PFSK-1 (cell line): ENCODE results near the gene EMILIN1.

Source experiments
- POLR2AphosphoS5 ChIP-seq: IDR thresholded peaks from 2 replicates; pipeline ENCODE4 v1.6.1; 2012; ENCODE audit warnings: low read depth, mild to moderate bottlenecking, control low read depth, low read length, moderate library complexity
- SIN3A ChIP-seq: IDR thresholded peaks from 2 replicates; pipeline ENCODE4 v1.6.1; 2012; ENCODE audit warnings: mild to moderate bottlenecking, low read length, moderate library complexity, borderline replicate concordance; ENCODE audit not compliant: insufficient read depth
- TAF1 ChIP-seq: IDR thresholded peaks from 2 replicates; pipeline ENCODE4 v1.6.1; 2012; ENCODE audit warnings: low read length, control low read depth, borderline replicate concordance; ENCODE audit not compliant: insufficient read depth
- TF ChIP-seq, protein P1 (sequence below), 2 experiments: IDR thresholded peaks; 2 replicates each; pipeline versions ENCODE4 v1.6.1 to v1.8.0; 2011 to 2012; ENCODE audit warnings: low read depth in 2 of 2, low read length in 2 of 2, control low read depth in 1 of 2, inconsistent platforms in 1 of 2, mild to moderate bottlenecking in 1 of 2, moderate library complexity in 1 of 2; ENCODE audit not compliant: insufficient read depth in 1 of 2

DNA sequence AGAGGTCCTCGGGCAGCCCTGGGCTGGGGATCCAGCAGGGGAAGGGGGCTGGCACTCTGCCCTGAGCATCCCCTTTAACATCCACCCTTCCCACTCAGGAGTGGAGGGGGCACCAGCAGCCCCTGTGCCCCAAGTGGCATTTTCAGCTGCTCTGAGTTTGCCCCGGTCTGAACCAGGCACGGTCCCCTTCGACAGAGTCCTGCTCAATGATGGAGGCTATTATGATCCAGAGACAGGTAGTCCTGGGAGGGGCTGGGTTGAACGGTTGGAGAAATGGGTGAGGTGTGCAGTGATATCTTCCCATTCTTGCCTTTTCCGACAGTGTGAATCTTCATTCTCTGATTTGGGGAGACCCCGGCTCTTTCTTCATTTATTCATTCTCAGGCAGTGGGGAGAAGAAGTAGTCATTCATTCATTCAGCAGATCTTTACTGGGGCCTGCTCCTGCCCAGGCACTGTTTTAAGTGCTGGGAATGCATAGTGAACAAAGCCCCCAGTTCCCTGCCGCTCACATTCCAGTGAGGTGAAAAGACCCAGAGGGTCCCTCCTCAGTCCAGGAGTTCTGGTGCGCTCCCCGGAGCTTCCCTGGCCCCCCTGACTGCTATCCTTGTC lies 6.8 kb downstream of the EMILIN1 start:
- TF ChIP-seq TAF1 (no peak), POLR2AphosphoS5 (no peak), SIN3A (no peak)
- TF ChIP-seq, protein P1, sequence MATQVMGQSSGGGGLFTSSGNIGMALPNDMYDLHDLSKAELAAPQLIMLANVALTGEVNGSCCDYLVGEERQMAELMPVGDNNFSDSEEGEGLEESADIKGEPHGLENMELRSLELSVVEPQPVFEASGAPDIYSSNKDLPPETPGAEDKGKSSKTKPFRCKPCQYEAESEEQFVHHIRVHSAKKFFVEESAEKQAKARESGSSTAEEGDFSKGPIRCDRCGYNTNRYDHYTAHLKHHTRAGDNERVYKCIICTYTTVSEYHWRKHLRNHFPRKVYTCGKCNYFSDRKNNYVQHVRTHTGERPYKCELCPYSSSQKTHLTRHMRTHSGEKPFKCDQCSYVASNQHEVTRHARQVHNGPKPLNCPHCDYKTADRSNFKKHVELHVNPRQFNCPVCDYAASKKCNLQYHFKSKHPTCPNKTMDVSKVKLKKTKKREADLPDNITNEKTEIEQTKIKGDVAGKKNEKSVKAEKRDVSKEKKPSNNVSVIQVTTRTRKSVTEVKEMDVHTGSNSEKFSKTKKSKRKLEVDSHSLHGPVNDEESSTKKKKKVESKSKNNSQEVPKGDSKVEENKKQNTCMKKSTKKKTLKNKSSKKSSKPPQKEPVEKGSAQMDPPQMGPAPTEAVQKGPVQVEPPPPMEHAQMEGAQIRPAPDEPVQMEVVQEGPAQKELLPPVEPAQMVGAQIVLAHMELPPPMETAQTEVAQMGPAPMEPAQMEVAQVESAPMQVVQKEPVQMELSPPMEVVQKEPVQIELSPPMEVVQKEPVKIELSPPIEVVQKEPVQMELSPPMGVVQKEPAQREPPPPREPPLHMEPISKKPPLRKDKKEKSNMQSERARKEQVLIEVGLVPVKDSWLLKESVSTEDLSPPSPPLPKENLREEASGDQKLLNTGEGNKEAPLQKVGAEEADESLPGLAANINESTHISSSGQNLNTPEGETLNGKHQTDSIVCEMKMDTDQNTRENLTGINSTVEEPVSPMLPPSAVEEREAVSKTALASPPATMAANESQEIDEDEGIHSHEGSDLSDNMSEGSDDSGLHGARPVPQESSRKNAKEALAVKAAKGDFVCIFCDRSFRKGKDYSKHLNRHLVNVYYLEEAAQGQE (IDR thresholded peaks at IDR 0.05; ENCODE audit: insufficient read depth in 1 of 2, low read depth in 2 of 2, low read length in 2 of 2), result no peak
